Activated T-cell treated with anti-CD3 and anti-CD28 coated beads, Interleukin-2, amount 50 U/mL, for 1 hour (primary cell): ENCODE measurements around the gene KCNS1.

Experiments
- DNase-seq: peaks from one replicate; pipeline ENCODE4 v3.0.0-alpha.2; 2020

The KCNS1 gene

DNA sequence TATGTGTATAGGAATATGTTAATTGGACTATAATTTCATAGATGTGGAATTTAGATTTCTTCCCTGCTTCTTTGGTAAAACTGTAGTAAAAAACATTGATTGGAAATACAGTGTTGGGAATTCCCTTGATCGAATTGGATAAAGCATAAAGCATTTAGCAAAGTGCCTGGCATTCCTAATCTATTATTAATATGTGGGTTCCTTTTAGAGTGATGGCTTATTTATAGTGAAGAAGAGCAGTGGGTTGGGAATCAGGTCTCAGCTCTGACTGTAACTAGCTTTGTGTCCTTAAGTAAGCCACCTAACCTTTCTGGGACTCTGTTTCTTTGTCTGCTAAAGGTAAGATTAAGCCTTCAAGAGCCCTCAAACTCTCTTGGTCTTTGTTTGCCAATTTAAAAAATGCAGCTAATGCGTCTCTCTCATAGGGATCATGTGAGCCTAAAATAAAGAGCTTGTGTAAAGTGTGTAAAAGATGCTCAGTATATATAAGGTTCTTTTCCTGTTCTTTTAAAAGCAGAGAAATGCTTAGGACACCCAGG, 53.3 kb downstream of the KCNS1 start:
- DNase-seq: no peak

DNA sequence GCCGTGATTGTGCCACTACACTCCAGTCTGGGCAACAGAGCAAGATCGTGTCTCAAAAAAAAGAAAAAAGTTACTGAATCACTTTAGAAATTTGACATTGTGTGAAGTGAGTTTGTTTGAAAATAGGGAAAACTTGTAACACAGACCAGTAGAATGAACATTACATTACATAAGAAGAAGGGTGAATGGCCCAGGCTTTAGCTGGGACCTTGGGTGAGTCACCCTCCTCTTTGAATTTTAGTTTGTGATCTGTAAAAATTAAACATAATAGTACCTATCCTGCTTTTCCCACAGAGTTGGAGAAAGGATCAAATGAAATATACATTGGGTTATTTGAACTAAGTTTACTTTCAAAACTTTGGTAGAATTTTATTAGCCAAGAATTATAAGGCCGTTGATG, 56.3 kb downstream of the KCNS1 start:
- no peak for DNase-seq

DNA sequence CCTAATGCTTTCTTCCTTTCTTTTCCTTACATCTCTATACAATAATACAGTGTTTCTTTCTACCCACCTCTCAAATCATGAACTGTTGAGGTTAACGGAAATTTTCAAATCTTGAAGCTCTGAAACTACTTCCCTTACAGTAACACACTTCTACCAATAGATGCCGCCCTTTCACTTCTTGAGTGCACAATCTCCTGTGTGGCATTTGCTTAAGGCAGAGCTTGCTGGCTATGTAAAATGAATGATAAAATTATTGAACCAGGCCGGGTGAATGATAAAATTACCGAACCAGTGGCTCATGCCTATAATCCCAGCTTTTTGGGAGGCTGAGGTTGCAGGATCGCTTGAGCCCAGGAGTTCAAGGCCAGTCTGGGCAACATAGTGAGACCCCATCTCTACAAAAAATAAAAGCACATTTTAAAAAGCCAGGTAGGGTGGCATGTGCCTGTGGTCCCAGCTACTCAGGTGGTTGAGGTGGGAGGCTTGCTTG, 56.8 kb downstream of the KCNS1 start:
- no peak for DNase-seq

DNA sequence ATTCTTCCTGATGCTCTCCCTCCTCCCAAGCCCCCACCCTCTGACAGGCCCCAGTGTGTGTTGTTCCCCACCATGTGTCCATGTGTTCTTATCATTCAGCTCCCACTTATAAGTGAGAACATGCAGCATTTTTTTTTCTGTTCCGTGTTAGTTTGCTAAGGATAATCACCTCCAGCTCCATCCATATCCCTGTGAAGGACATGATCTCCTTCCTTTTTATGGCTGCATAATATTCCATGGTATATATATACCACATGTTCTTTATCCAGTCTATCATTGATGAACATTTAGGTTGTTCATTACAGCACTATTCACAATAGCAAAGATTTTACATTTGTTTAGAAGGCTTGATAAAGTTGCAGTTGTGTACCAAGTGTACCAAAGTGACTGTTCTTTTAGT, 57.9 kb downstream of the KCNS1 start:
- DNase-seq: no peak
